ENCODE results near the gene ALOX12B.

Gene ALOX12B

DNA sequence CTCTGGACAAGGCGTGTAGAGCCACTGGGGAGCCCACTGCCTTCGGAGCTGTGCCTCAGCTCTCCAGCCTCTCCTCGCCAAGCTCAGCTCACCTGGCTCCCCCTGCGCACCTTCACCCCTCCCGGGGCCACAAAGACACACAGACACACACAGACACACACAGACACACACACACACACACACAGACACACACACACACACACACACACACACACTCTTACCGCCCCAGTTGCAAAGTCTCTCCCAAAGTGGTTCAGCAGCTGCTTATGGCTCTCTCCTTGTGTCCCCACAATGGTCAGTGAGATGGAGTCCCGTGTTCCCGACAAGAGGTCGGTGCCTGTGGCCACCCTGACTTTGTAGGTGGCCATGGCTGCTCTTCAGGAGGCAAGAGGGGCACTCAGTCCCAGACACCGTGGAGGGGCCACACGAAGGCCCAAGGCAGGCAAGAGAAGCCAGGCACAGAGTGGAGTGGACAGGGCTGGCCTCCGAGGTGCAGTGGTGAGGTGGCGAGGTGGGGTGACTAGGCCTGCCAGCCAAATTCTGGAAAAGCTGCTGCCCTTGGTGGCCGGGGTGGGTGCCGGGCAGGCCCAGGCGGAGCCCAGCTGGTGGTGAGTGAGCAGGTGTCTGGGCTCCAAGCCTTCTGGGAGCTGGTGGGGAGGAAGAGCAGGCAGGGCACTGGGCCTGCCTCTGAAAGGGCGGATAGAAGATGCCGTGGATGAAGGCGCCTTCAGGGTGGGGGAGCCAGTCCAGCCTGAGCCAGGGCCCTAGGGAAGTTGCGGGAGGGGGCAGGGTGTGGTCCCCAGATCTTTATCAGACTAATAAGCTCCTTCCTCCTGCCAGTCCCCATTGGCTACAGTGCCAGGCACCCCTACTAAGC is at the start of gene ALOX12B:
Gene ALOX12B, minus strand, starts transcription at position 642 of the 877 bp plus-strand sequence. Its CDS starts 274 bp downstream, at position 368.
- no peak for DNase-seq

DNA sequence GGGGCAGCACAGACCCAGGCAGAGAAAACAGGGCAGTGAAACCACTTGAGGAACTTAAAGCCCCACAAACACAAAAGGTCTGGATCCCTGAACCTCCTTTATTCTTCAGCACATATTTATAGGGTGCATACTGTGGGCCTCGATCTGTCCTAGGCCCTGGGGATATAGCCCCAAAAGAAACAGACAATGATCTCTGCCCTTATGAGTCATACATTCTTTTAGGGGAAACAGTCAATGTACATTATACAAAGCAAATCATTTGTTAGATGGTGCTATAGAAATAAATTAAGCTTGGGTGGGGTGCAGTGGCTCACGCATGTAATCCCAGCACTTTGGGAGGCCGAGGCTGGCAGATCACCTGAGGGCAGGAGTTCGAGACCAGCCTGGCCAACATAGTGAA is 46.4 kb upstream of the ALOX12B start:
- no peak for DNase-seq

DNA sequence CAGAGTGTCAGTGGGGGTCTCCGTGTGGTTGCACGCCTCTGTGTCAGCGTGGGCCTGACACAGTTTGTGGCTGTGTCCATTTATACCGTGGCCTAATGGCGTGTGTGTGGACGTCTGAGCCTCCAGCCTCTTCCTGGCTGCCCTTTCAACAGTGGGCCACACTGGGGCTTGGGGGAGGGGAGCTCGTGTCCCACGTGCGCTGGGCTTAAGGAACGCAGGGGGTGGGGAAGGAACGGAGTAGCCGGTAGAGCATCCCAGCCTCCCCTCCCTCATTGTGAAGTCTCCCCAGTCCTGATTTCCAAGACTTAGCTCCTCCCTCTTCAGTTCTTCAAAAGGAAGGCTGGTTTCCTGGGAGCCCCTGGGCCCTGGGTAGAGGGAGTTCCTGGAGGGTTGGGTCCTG is 45.9 kb upstream of the ALOX12B start:
- no peak for DNase-seq

DNA sequence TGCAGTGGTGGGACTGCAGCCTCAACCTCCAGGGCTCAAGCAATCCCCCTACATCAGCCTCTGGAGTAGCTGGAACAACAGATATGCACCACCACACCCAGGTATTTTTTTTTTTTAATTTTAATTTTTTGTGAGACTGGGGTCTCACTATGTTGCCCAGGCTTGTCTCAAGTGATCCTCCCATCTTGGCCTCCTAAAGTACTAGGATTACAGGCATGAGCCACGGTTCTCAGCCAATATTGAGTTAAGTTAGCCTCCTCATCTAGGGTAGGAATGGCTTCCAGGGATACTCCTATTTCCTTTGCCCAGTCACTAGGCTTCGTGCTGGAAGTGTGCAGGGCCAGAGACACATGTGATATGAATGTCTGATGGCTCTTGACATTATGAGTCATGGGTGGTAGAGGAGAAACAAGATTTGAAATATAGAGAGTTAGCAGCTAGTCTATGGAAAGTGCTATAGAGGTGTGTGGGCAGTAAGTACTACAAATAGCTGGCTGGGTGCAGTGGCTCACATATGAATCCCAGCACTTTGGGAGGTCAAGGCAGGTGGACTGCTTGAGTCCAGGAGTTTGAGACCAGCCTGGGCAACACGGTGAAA is 44.4 kb upstream of the ALOX12B start:
- no peak for DNase-seq

DNA sequence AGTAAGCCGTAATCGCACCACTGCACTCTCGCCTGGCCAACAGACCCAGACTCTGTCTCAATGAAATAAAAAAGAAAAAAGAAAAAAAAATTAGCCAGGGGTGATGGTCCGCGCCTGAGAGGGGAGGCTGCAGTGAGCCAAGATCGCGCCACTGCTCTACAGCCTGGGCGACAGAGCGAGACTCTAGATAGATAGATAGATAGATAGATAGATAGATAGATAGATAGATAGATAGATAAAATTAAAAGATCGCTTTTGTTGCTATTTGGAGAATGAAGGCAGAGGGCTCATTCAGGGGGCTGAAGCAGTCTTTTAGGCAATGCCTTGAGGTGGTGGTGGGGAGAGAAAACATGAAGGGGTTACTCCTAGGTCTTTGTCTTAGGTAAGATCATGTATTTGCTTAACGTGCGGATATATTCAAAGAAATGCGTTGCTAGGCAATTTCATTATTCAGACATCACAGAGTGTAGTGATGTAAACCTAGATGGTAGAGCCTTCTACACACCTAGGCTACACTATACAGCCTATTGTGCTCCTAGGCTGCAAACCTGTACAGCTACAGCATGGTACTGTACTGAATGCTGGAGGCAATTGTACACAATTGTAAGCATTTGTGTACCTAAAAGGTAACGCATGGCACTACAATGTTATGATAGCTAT is 40.7 kb upstream of the ALOX12B start:
- DNase-seq, result no peak

DNA sequence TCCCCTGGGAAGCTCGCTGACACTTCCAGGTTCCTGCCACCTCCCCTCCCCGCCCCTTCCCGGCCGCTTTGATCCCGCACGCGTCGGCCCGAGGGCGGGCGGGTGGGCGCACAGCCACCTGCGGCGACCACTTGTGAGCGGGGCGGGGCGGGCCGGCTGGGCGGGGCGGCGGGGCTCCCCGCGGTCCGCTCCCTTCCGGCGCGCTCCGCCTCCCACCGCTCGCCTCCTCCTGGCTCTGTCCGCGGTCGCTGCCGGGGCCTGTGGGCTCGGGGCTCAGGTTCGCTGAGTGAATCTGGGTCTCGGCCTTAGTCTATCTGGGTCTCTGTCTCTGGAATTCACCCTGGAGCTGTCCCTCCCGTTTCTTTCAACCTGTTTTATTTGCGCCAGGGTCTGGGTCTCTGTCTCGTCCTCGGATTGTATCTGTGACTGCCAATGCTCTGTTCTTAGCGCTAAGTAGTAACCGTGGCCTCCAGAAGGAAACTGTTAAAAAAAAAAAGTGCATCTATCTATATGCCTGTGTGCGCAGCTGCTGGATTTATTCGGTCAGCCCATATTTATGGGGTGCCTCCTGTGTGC is 39.1 kb upstream of the ALOX12B start:
- peak; percentile 23 for DNase-seq

DNA sequence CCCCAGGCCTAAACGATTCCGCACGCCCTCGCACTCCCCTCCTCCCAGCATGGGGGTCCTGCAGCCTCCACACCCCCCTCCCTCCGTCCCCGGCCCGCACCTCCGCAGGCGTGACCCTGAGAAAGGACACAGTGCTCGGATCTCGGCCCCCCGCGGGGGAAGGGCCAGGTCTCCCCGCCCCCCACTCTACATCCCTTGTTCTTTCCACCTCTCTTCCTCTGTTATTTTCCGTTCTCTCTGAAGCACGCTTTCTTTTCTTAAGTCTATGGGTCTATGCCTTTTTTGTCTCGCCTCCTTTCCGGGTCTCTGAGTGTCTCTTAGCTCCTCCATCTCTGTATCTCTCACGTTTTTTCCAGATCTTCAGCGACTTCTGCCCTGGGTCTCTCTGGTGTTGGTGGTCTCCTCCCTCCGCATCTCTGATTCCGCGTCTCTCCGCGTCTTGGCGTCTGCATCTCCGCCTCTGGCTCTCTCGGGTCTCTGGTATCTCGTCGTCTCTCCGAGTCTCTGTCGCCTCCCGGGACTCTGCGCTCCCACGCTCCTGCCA is 38.5 kb upstream of the ALOX12B start:
- no peak for DNase-seq

DNA sequence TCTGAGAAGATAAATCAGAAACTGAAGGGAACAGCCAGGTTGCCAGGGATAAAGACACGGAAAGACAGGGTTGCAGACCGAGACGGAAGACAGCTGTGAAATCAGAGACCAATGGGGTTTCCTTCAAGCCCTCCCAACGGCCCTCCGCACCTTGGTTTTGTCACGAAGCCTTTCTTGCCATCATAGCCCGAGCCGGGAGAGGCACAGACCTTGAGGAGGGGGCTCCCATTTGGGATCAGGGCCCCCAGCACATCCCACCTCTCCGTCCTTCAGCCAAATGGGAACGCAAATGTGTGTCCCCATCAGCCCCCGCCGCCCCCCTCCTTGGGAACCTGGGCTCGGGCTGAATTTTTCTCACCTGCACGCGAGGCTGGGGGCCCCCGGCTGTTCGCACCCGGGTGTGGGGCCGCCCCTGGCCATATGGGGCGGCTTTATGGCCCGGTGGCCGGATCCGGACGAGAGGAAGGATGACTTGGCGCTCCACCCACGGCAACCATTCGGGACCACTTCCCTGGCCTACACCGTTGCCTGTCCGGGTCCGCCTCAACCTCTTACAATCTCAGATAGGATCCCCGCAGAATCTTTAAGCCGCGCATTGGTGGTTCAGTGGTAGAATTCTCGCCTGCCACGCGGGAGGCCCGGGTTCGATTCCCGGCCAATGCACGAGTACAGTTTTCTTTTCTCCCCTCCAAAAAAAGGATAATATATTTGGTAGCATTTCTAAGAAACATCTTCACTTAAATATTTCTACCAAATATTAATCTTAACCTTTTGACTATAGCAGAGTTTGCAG is 37.8 kb upstream of the ALOX12B start:
- DNase-seq, result peak; percentile 62

DNA sequence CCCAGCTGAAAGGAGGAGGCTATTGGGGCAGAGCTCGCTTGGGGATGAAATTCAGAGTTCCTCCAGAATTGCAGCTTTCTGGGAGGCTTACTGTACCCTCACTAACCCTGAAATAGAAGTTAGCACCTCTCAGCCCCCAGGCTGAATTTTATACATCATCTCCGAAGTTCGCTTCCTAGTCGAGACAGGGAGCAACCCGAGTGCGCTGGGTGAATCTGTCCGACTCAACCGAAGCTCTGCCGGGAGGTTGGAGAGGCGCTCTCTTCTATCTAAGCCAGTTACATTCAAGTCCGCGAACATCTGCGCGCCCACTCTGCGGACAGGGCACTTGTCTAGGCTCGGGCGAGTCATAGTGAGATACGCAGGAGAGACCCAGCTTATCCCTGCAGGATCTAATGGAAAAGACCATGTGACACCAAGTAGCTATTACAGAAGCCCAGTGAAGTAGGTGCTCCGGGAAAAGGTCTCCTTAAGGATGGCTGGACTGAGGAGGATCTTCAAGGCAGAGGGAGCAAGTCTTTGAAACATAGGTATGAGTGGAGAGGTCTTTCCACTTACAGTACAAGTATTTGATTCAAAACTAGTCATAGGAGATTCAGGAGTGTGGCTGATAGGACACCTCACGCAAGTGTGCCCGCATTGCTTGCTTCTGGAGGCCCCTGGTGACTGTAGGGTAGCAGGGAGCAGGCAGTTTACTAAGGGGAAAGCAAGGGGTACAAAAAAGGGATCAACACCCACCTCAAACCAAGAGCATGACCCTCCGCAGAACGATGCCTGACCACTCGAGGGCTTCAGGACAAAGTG is 37.0 kb upstream of the ALOX12B start:
- no peak for DNase-seq

DNA sequence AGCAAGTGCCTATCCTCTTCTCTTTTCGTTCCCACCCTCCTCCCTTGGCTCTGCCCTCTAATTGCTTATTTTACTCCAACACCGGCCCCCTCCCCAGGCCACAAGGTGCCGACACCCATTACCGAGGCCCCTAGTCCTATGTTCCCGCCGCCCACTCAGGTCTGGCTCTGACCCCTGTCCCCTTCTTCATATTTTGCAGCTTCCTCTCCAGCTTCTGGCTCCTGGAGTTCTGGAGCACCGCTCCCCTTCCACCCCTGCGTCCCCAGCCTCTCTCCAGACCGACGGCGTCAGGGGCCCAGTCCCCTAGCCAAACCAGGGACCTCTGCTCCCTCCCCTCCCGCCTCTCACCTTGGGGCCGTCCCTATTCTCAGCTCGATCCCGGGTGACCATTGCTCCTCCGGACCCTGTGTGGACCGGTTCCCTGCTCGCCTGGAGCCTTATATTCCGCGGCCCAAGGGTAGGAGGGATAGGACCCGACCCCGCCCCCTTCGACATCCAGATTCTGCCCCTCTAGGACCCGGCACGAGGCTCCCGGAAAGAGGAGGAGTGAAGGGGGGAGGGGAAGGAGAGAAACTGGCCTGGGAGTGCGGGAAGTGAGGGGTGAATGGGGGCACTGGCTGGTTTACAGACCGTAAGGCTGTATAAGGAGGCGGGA is 36.3 kb upstream of the ALOX12B start, which contains the start of gene HES7:
Gene HES7, minus strand, starts transcription at position 412 of the 655 bp plus-strand sequence. Its CDS starts 22 bp downstream, at position 390.
- DNase-seq, result no peak

DNA sequence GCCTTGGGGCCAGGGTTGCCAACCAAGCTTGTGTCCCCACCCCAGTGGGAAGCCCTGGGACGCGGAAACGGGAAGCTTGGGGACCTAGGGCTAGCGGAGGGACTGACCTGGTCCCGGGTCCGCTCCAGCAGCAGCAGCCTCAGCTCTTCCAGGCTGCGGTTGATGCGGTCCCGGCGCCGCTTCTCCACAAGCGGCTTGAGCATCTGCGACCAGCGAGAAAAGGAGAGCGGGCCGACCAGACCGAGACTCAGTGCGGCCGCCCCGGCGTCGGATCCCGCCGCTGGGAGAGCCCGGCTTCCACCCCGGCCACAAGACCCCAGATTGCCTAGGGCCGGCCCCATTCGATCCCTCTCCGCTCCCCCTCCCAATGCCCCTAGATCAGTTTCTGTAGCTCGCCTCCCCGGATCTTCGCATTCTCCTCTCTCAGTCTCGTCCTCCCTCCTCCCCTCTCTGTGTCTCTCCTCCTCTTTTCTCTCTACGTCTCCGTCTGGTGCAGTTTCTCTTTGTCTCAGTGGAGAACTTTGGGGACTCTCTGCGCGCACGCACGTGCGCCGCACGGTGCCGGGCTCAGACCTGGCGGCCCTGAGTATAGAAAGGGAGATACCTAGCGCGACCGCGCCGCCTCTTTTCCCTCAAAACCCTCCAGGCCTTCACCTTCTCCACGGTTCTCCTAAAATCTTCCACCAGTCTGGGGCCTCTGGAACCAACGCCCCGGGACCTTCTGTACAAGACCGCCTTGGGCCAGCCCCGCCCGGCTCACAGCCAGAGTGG is 35.6 kb upstream of the ALOX12B start:
- no peak for DNase-seq

DNA sequence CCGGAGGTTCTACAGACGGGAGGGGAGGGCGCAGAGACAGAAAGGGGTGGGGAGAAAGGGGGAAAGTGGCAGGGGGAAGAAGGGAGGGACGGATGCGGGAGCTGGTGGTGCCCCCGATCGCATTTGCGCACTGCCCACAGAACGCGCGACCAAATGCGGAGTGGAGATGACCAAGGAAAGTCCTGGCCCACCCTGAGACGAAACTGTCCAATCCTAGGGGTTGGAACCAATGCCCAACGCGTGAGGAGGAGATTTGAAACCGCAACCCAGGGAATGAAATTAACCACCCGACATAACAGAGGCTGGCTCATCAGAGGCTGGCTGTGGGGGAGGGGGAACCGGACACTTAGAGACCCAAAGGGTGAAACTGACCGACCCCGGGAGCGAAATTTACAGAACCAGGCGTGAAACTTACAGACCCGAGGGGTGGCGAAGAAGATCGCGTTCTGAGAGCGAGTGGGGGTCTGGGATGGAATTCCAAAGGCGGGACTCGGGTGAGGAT is 35.0 kb upstream of the ALOX12B start:
- no peak for DNase-seq

DNA sequence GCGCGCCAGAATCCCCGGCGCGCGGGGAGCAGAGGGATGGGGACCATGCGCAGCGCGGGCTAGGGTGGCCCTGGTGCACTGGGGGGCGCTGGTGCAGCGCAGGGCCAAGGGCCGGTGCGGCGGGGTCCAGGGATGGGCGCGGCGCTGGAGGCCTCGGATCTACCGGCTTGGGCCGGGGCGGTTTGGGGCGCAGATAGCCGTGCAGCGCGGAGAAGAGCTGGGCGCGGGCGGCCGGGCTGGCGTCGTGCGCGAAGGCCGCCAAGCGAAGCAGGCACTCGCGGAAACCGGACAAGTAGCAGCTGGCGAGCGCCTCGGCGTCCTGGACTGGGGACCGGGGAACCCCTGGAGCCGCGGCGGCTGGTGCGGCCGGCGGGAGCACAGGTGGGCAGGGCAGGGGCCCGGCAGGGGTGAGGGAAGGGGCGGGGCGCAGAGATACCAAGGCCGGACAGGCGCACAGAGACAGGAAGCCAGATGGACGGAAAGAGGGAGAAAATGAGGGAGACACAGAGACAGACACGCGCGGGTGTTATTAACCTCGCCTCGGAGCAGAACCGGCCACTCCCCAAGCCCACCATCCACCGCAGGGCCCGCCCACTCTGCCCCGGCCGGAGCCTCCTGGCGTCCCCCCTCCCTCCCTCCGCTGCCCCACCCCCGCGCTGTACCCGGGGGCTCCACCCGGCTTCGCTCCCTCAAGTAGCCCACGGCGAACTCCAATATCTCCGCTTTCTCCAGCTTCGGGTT is 34.3 kb upstream of the ALOX12B start:
- DNase-seq, result peak; percentile 62

DNA sequence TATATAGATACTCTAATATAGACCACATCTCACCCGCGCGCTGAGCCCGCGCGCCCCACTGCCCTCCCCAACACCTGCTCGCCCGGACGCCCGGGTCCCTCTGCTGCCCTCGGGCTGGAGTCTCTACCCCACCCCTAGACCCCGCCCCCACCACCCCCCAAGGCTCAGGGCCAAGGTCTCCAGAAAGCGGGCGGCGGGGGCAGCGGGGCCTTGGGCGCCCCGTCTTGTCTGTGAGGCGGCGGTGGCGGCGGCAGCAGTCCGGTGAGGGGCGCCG is 33.8 kb upstream of the ALOX12B start:
- DNase-seq, result no peak

DNA sequence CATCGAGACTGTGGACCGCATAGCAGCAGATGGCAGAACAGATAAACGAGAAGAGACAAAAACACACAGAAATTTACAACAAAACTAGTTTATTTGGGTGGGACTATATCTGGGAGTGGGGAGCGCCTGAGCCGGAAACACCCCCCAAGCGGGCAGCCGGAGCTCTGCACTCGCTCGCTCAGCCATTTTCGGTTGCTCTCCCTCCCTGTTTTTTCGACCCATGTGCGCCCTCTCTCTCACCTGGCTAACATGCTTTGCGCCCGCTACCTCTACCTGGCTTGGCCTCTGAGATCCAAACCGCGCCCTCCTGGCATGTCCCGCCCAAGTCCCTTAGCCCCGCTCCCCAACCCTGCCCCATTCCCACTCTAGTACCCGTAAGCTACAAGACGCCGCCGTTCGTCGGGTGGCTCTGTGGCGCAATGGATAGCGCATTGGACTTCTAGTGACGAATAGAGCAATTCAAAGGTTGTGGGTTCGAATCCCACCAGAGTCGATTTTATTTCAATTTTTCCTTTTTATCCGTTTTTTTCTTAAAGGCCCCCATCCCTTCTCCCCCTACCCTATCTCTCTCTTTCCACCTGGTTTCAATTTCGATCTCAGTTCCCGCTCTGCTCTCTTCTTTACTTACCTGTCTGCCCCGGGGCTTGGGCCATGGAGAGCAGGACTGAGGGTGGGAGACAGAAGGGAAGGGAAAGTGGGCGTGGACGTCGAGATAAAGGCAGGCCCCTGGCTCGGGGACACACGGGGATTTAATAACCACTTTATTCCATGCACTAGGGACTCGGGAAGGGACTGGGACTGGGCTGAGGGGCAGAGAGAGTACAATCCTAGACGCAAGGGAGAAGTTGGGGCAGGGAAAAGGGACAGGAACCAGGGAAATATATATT is 33.2 kb upstream of the ALOX12B start:
- DNase-seq, result peak; percentile 65

DNA sequence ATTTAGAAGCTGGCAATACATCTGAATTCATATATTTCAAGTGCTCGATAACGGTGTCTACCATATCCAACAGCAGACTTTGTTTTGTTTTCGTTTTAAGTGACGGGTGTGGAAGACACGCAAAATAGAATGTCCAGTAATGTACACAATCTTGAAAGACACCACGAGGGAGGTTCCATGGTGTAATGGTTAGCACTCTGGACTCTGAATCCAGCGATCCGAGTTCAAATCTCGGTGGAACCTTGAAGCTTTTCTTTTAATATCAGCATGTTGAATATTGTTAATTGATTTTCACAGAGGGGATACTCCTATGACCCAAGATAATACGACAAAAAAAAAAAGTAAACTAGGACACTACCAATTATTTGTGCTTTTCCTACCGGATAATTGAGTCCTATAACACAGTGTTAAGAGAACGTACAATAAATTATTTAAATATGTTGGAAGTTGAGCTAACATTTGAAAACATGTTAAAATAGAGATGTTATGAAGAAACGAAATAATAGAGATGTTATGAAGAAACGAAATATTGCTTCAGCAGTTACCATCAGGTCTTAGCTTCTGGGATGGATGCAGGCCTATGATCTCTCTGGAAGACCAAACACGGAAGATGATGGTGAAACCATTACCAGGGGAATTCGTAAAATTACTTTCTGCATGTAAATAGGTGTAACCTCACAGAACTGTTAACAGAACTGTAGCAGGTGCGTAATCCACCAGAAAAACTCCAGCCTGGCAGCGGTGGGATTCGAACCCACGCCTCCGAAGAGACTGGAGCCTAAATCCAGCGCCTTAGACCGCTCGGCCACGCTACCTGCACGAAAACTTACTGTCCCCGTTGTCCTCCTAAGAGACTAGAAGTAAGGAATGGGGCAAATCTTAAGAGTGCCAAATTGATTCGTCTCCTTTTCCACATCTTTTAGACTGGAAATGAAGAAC is 32.3 kb upstream of the ALOX12B start:
- DNase-seq, result peak; percentile 56

Measured in NK-92 treated with Interleukin-12 subunit alpha and Interleukin-12 subunit beta, amount 100 ng/mL, for 24 hours (cell line).